H1 (cell line): Measurements from ENCODE around the gene STRN4. TPM values are rescaled to one million over a fixed set of nuclear protein-coding genes. Genes with fewer than 3 reads are reported as not detected.

ENCODE experiments used
- CTCF ChIA-PET: fragments of 300-600 bp; sonication (Branson Sonifier 250); formaldehyde crosslinking; loops from one replicate; lab custom pipeline; 2021; ENCODE audit not compliant: partially characterized antibody; lab: Charles Lee
- POLR2A ChIA-PET: fragments of 300-600 bp; sonication (Branson Sonifier 250); formaldehyde crosslinking; loops from one replicate; lab custom pipeline; 2021; ENCODE audit warnings: inconsistent platforms; ENCODE audit not compliant: partially characterized antibody; lab: Charles Lee
- DNase-seq, 2 experiments: peaks; one replicate each; pipeline versions ENCODE4 v3.0.0 to v3.0.0-alpha.2; 2010 to 2022; ENCODE audit warnings: low spot score in 2 of 2, low read depth in 1 of 2, mixed read lengths in 1 of 2
- FAIRE-seq: peaks from 2 replicates; lab custom pipeline; 2011; peaks lifted over from hg19 to GRCh38; lab: Jason Lieb, UNC
- H2AFZ ChIP-seq: 2 replicates; pipeline ENCODE4 v1.8.1; 2012; ENCODE audit warnings: low read length, inconsistent platforms
- H2AK5ac ChIP-seq: 2 replicates; pipeline ENCODE4 v1.6.1; 2013; ENCODE audit warnings: low read depth, low read length
- H2BK120ac ChIP-seq: replicated peaks from 2 replicates; pipeline ENCODE3; 2013; ENCODE audit warnings: low read depth, low read length, inconsistent platforms
- H2BK12ac ChIP-seq: 2 replicates; pipeline ENCODE4 v1.6.1; 2013; ENCODE audit warnings: low read depth, low read length
- H2BK15ac ChIP-seq: 2 replicates; pipeline ENCODE4 v1.6.1; 2013; ENCODE audit warnings: low read length
- H2BK20ac ChIP-seq: 2 replicates; pipeline ENCODE4 v1.6.1; 2013; ENCODE audit warnings: low read length
- H2BK5ac ChIP-seq: 2 replicates; pipeline ENCODE4 v1.6.1; 2013; ENCODE audit warnings: low read depth, low read length
- H3K14ac ChIP-seq: 2 replicates; pipeline ENCODE4 v1.6.1; 2013; ENCODE audit warnings: inconsistent platforms; ENCODE audit not compliant: insufficient read length
- H3K18ac ChIP-seq: 2 replicates; pipeline ENCODE4 v1.6.1; 2013; ENCODE audit warnings: low read length; ENCODE audit errors: extremely low read depth
- H3K23ac ChIP-seq: 2 replicates; pipeline ENCODE4 v1.6.1; 2013; ENCODE audit warnings: inconsistent platforms; ENCODE audit not compliant: insufficient read length
- H3K23me2 ChIP-seq: 2 replicates; pipeline ENCODE4 v1.6.1; 2013; ENCODE audit warnings: low read depth, low read length
- H3K27ac ChIP-seq: 2 replicates; pipeline ENCODE4 v1.6.1; 2011; ENCODE audit warnings: low read depth, low read length, inconsistent platforms
- H3K27me3 ChIP-seq, 4 experiments: replicated peaks in 1 of 4; 1 replicate in 1 of 4; 2 replicates in 3 of 4; pipeline versions ENCODE4 v1.6.1 to v1.8.1; 2011 to 2013; ENCODE audit warnings: low read length in 3 of 4, mild to moderate bottlenecking in 3 of 4, inconsistent platforms in 2 of 4, mixed read lengths in 2 of 4, moderate library complexity in 1 of 4; ENCODE audit not compliant: control insufficient read depth in 3 of 4, insufficient read depth in 3 of 4; ENCODE audit errors: extremely low read depth in 1 of 4
- H3K36me3 ChIP-seq, 4 experiments: 2 replicates each; pipeline versions ENCODE4 v1.6.1 to v1.8.1; 2011 to 2013; ENCODE audit warnings: mild to moderate bottlenecking in 4 of 4, low read length in 3 of 4, moderate library complexity in 2 of 4, control low read depth in 1 of 4, inconsistent platforms in 1 of 4; ENCODE audit not compliant: insufficient read depth in 4 of 4, control insufficient read depth in 2 of 4
- H3K4ac ChIP-seq: replicated peaks from 2 replicates; pipeline ENCODE3; 2013; ENCODE audit warnings: low read length, low read depth, mixed read lengths, inconsistent platforms; ENCODE audit not compliant: insufficient read length
- H3K4me1 ChIP-seq, 4 experiments: replicated peaks in 1 of 4; 1 replicate in 1 of 4; 2 replicates in 3 of 4; pipeline versions ENCODE4 v1.6.1 to v1.8.1; 2011 to 2013; ENCODE audit warnings: low read length in 3 of 4, inconsistent platforms in 2 of 4, mixed read lengths in 1 of 4; ENCODE audit not compliant: insufficient read depth in 4 of 4, control insufficient read depth in 3 of 4
- H3K4me2 ChIP-seq, 2 experiments: 2 replicates each; pipeline versions ENCODE4 v1.6.1 to v1.8.1; 2011 to 2013; ENCODE audit warnings: low read depth in 2 of 2, low read length in 2 of 2, control low read depth in 1 of 2, inconsistent platforms in 1 of 2, mild to moderate bottlenecking in 1 of 2; ENCODE audit not compliant: insufficient read depth in 1 of 2
- H3K4me3 ChIP-seq, 4 experiments: fragments of 200-600, 300-600 bp in 1 of 4; sonication (generic), shearing (Covaris generic), sonication (Bioruptor Twin) in 1 of 4; 2 replicates each; pipeline versions ENCODE4 v1.5.1 to v1.8.1; 2011 to 2016; ENCODE audit warnings: low read length in 4 of 4, low read depth in 3 of 4, control low read depth in 2 of 4, inconsistent platforms in 2 of 4, mild to moderate bottlenecking in 2 of 4, mixed read lengths in 1 of 4, moderate library complexity in 1 of 4; ENCODE audit not compliant: insufficient read depth in 2 of 4; ENCODE audit errors: extremely low read depth in 1 of 4
- H3K56ac ChIP-seq: replicated peaks from 2 replicates; pipeline ENCODE3; 2013; ENCODE audit warnings: low read depth, mild to moderate bottlenecking, mixed read lengths, low read length, inconsistent platforms; ENCODE audit not compliant: insufficient read length
- H3K79me1 ChIP-seq: 2 replicates; pipeline ENCODE4 v1.6.1; 2013; ENCODE audit warnings: low read depth, low read length, control low read depth
- H3K79me2 ChIP-seq, 2 experiments: 2 replicates each; pipeline versions ENCODE4 v1.6.1 to v1.8.1; 2012 to 2013; ENCODE audit warnings: low read length in 2 of 2, mild to moderate bottlenecking in 2 of 2, inconsistent platforms in 1 of 2; ENCODE audit not compliant: insufficient read depth in 2 of 2, control insufficient read depth in 1 of 2
- H3K9ac ChIP-seq, 4 experiments: replicated peaks in 1 of 4; 1 replicate in 1 of 4; 2 replicates in 3 of 4; pipeline versions ENCODE4 v1.6.1 to v1.8.1; 2011 to 2013; ENCODE audit warnings: low read depth in 3 of 4, low read length in 3 of 4, control low read depth in 2 of 4, mild to moderate bottlenecking in 2 of 4, moderate library complexity in 2 of 4, inconsistent platforms in 1 of 4; ENCODE audit errors: extremely low read depth in 1 of 4
- H3K9me3 ChIP-seq, 2 experiments: 2 replicates each; pipeline versions ENCODE4 v1.6.1 to v1.8.1; 2012 to 2013; ENCODE audit warnings: mild to moderate bottlenecking in 2 of 2, moderate library complexity in 2 of 2, control low read depth in 1 of 2, inconsistent platforms in 1 of 2, low read depth in 1 of 2, low read length in 1 of 2, mixed read lengths in 1 of 2; ENCODE audit not compliant: insufficient read depth in 2 of 2
- H4K20me1 ChIP-seq, 2 experiments: replicated peaks in 1 of 2; 2 replicates each; pipeline versions ENCODE3 to v1.8.1; 2011 to 2013; ENCODE audit warnings: inconsistent platforms in 2 of 2, low read length in 2 of 2, mild to moderate bottlenecking in 1 of 2; ENCODE audit not compliant: insufficient read depth in 2 of 2, control insufficient read depth in 1 of 2
- H4K5ac ChIP-seq: 2 replicates; pipeline ENCODE4 v1.6.1; 2013; ENCODE audit warnings: low read length, low read depth, mixed read lengths, inconsistent platforms; ENCODE audit not compliant: insufficient read length
- H4K8ac ChIP-seq: 2 replicates; pipeline ENCODE4 v1.8.0; 2013; ENCODE audit warnings: mild to moderate bottlenecking, moderate library complexity, low read length, inconsistent platforms; ENCODE audit not compliant: insufficient read depth; ENCODE audit errors: extremely low read depth
- H4K91ac ChIP-seq: replicated peaks from 2 replicates; pipeline ENCODE3; 2013; ENCODE audit warnings: low read length, mixed read lengths, inconsistent platforms; ENCODE audit not compliant: insufficient read length
- CREB1 ChIP-seq: IDR thresholded peaks from 2 replicates; pipeline ENCODE4 v1.6.1; 2012; ENCODE audit warnings: inconsistent platforms
- KDM1A ChIP-seq: fragments of 200-600, 300-600 bp; sonication (generic); IDR thresholded peaks from 2 replicates; pipeline ENCODE4 v1.7.1; 2016; ENCODE audit warnings: mild to moderate bottlenecking, low read length, borderline replicate concordance
- PHF8 ChIP-seq: fragments of 200-600 bp; sonication (generic); conservative IDR thresholded peaks from 2 replicates; pipeline ENCODE4 v1.7.1; 2012; ENCODE audit warnings: low read depth, mild to moderate bottlenecking, inconsistent platforms, low read length, moderate library complexity
- SIX5 ChIP-seq: IDR thresholded peaks from 2 replicates; pipeline ENCODE4 v1.6.1; 2011; ENCODE audit warnings: mild to moderate bottlenecking, low read depth, low read length
- WGBS, 2 experiments: shearing (Covaris generic) in 1 of 2; methylation state at CpG; one replicate each; pipeline versions ENCODE4 v1.1.6 to v1.1.7; 2013 to 2015; ENCODE audit warnings: low lambda C conversion rate in 2 of 2, mixed read lengths in 2 of 2, inconsistent platforms in 1 of 2, low coverage in 1 of 2, missing lambda C conversion rate in 1 of 2; ENCODE audit not compliant: insufficient replicate concordance in 2 of 2, insufficient coverage in 1 of 2, insufficient read length in 1 of 2; ENCODE audit errors: extremely low coverage in 1 of 2, missing lambda C conversion rate in 1 of 2; 5-methylcytosine and 5-hydroxymethylcytosine counted together
- polyA plus RNA-seq, 7 experiments: library from polyadenylated mRNA; depleted of rRNA in 3 of 7; stranded (reverse) in 5 of 7; unstranded in 2 of 7; fragments of >200 nt in 5 of 7; fragments of 200-250 nt in 2 of 7; gene quantifications; 1 replicate in 5 of 7; 2 replicates in 1 of 7; 4 replicates in 1 of 7; pipeline versions ENCODE4 v1.2.1 to v1.2.3, GENCODE V29; 2011 to 2013; ENCODE audit warnings: missing spikeins in 2 of 7, mixed read lengths in 2 of 7
- total RNA-seq: library from RNA; stranded (reverse); fragmentation: NEBNext Ultra II Directional; extraction: Animal tissue kit (Norgen Biotek cat#: 25700); gene quantifications from 2 replicates; pipeline ENCODE4 v1.2.1, GENCODE V29; 2021
- TF ChIP-seq, protein P1 (sequence below): IDR thresholded peaks from 2 replicates; pipeline ENCODE4 v1.6.1; 2011; ENCODE audit warnings: low read length, improper control_type of control experiment

The STRN4 gene
- total and polyA plus RNA-seq, 2 of the 8 experiments (the other 6 are each of a cell fraction or from before 2014, with no cell fraction given): 120 to 187 TPM

DNA sequence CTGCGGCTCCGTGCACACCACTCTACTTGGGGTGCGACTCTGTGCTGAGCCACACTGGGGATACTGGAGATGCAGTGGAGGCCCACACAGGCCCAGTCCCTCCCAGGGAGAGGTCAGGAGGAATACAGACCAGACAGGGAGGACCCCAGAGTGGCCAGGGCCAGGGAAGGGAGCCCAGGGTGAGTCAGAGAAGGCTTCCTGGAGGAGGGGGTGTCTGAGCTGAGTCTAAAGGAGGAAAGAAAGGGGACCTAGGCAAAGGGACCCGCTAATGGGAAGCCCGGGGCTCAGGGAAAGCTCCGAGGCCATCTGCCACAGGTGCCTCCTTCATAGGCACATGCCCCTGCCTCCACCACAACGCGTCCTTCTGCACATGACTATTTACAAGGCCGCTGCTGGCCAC is 16.1 kb downstream of the STRN4 start:
- no peak overlapping the region for H2AFZ ChIP-seq
- H3K79me1 ChIP-seq: peaks cover 8% of the 10 kb centered on the region
- H4K8ac ChIP-seq: no peak overlapping the region; the same call in 1 of the 2 replicates
- peaks cover 0 to 3% (median 0%) of the 10 kb centered on the region in 4 experiments; a peak in 4 of 7 replicates for H3K4me1 ChIP-seq
- H3K18ac ChIP-seq: no peak overlapping the region
- no peak overlapping the region for H2AK5ac ChIP-seq
- no peaks in the 10 kb centered on the region for H3K27me3 ChIP-seq
- no peak overlapping the region for H4K5ac ChIP-seq
- H3K4me3 ChIP-seq: no peak overlapping the region
- H2BK12ac ChIP-seq: no peak overlapping the region
- peaks cover 30 to 48% of the 10 kb centered on the region in 2 experiments for H4K20me1 ChIP-seq
- POLR2A ChIA-PET: interaction anchor here (0.8 to 4.2 kb wide), 7 partner anchors 11 to 56 kb away, joined by 3 to 26 read pairs (median 6); partner anchors contain the start of gene PRKD2
- FAIRE-seq (no peak), DNase-seq (no peak)
- H3K9me3 ChIP-seq: no peaks in the 10 kb centered on the region
- no peak overlapping the region for H3K4me2 ChIP-seq
- H3K4ac ChIP-seq: no peak overlapping the region
- no peak overlapping the region for H4K91ac ChIP-seq
- H3K23me2 ChIP-seq: no peaks in the 10 kb centered on the region
- no peak overlapping the region for H3K14ac ChIP-seq
- H3K9ac ChIP-seq: no peak overlapping the region
- no peak overlapping the region for H2BK20ac ChIP-seq
- peaks cover 40 to 71% (median 58%) of the 10 kb centered on the region in 4 experiments for H3K36me3 ChIP-seq
- 97% methylated on average over 8 of the region's 9 CpGs; no CpG with 5 or more reads in 1 of the 2 experiments for WGBS, 2 experiments
- peaks cover 0 to 27% of the 10 kb centered on the region in 2 experiments; a peak in 2 of 4 replicates for H3K79me2 ChIP-seq
- H2BK15ac ChIP-seq: no peak overlapping the region
- no peak overlapping the region for H3K27ac ChIP-seq
- no peak overlapping the region for H2BK5ac ChIP-seq
- H2BK120ac ChIP-seq: no peak overlapping the region
- CTCF ChIA-PET: interaction anchor here (0.7 to 15.8 kb wide), 10 partner anchors 9 to 113 kb away, joined by 3 to 188 read pairs (median 11); no protein-coding TSS in a partner anchor
- H3K56ac ChIP-seq: no peak overlapping the region
- H3K23ac ChIP-seq: no peak overlapping the region
- TF ChIP-seq, protein P1, sequence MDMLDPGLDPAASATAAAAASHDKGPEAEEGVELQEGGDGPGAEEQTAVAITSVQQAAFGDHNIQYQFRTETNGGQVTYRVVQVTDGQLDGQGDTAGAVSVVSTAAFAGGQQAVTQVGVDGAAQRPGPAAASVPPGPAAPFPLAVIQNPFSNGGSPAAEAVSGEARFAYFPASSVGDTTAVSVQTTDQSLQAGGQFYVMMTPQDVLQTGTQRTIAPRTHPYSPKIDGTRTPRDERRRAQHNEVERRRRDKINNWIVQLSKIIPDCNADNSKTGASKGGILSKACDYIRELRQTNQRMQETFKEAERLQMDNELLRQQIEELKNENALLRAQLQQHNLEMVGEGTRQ: no peak
- no peak for TF ChIP-seq PHF8
- no peak for TF ChIP-seq KDM1A
- no peak for TF ChIP-seq CREB1
- TF ChIP-seq SIX5: no peak
